ENCODE data around the gene IFNGR1.
"Not testable (repeated sequence)": the region's sequence is repeated elsewhere in the genome, so short reads cannot be mapped to it uniquely, and the experiment has no call there.

IFNGR1 gene

GRCh38 chr6:137208279-137208678, 10.9 kb downstream of the IFNGR1 start:
- no peak for DNase-seq

- DNase-seq, result not testable (repeated sequence)
Observed at GRCh38 chr6:137207457-137207856, 11.7 kb downstream of the IFNGR1 start.

- DNase-seq, result no peak
Observed at GRCh38 chr6:137206577-137206976, 12.6 kb downstream of the IFNGR1 start.

GRCh38 chr6:137203256-137203655, 15.9 kb downstream of the IFNGR1 start:
- no peak for DNase-seq

GRCh38 chr6:137202078-137202477, 17.1 kb downstream of the IFNGR1 start:
- no peak for DNase-seq

GRCh38 chr6:137201006-137201405, 18.2 kb downstream of the IFNGR1 start:
- no peak for DNase-seq

GRCh38 chr6:137200288-137200687, 18.9 kb downstream of the IFNGR1 start:
- no peak for DNase-seq

- DNase-seq, result no peak
Observed at GRCh38 chr6:137197684-137198645, 21.2 kb downstream of the IFNGR1 start.

- DNase-seq, result no peak
Observed at GRCh38 chr6:137193256-137194070, 25.7 kb downstream of the IFNGR1 start.

- DNase-seq, result no peak
Observed at GRCh38 chr6:137192821-137193220, 26.4 kb downstream of the IFNGR1 start.

GRCh38 chr6:137191670-137192069, 27.5 kb downstream of the IFNGR1 start:
- DNase-seq, result no peak

- no peak for DNase-seq
Observed at GRCh38 chr6:137191236-137191635, 27.9 kb downstream of the IFNGR1 start.

GRCh38 chr6:137190583-137191094, 28.5 kb downstream of the IFNGR1 start:
- no peak for DNase-seq

- no peak for DNase-seq
Observed at GRCh38 chr6:137188855-137189254, 30.3 kb downstream of the IFNGR1 start.

GRCh38 chr6:137185290-137185689, 33.9 kb downstream of the IFNGR1 start:
- DNase-seq, result no peak

GRCh38 chr6:137182654-137183073, 36.5 kb downstream of the IFNGR1 start:
- no peak for DNase-seq

GRCh38 chr6:137181891-137182653, 37.1 kb downstream of the IFNGR1 start:
- no peak for DNase-seq

- DNase-seq, result no peak
Observed at GRCh38 chr6:137177611-137178010, 41.6 kb downstream of the IFNGR1 start.

GRCh38 chr6:137176729-137177128, 42.5 kb downstream of the IFNGR1 start:
- DNase-seq, result no peak

GRCh38 chr6:137175868-137176245, 43.3 kb downstream of the IFNGR1 start:
- DNase-seq, result no peak

GRCh38 chr6:137175157-137175867, 43.9 kb downstream of the IFNGR1 start:
- DNase-seq, result no peak

- DNase-seq, result no peak
Observed at GRCh38 chr6:137173501-137173900, 45.7 kb downstream of the IFNGR1 start, which contains the start of gene IL22RA2. TSS of gene IL22RA2 (minus strand) at chr6:137173644. CDS start at chr6:137161749, 11,895 bp downstream.
